Endothelial cell of umbilical vein (primary cell): ENCODE results near the gene PYGB. TPM values are rescaled to one million over a fixed set of nuclear protein-coding genes. Genes with fewer than 3 reads are reported as not detected.

ENCODE experiments used
- BruUV-seq: library from RNA; stranded (reverse); fragments of 400-500 nt; replicated peaks from 2 replicates; lab custom pipeline; 2021; lab: Mats Ljungman, UMichigan
- CTCF ChIA-PET: fragments of 300-600, 350-600 bp; sonication (Branson Sonifier 250); formaldehyde crosslinking; loops from one replicate; lab custom pipeline; 2021; ENCODE audit warnings: antibody characterized with exemption, inconsistent platforms; lab: Charles Lee
- POLR2A ChIA-PET: fragments of 300-600, 350-600 bp; sonication (Branson Sonifier 250); formaldehyde crosslinking; loops from one replicate; lab custom pipeline; 2021; ENCODE audit warnings: antibody characterized with exemption, inconsistent platforms; lab: Charles Lee
- DNase-seq: peaks from one replicate; pipeline ENCODE4 v3.0.0-alpha.2; 2011; ENCODE audit warnings: low read depth, low spot score
- FAIRE-seq: peaks from 2 replicates; lab custom pipeline; 2011; peaks lifted over from hg19 to GRCh38; lab: Jason Lieb, UNC
- H2AFZ ChIP-seq: 2 replicates; pipeline ENCODE4 v1.6.0; 2012; ENCODE audit warnings: low read depth, low read length, control low read depth, inconsistent platforms
- H3K27ac ChIP-seq: 2 replicates; pipeline ENCODE4 v1.5.1; 2011; ENCODE audit warnings: low read depth, mild to moderate bottlenecking, control low read depth, low read length, moderate library complexity; ENCODE audit not compliant: insufficient read depth
- H3K27me3 ChIP-seq, 2 experiments: 2 replicates each; pipeline versions ENCODE4 v1.6.0 to v1.6.1; 2011; ENCODE audit warnings: low read length in 2 of 2, mixed read lengths in 1 of 2; ENCODE audit not compliant: control insufficient read depth in 2 of 2, insufficient read depth in 2 of 2
- H3K36me3 ChIP-seq, 2 experiments: 2 replicates in 1 of 2; 3 replicates in 1 of 2; pipeline ENCODE4 v1.5.1; 2011; ENCODE audit warnings: low read length in 2 of 2, mild to moderate bottlenecking in 1 of 2, moderate library complexity in 1 of 2; ENCODE audit not compliant: control insufficient read depth in 2 of 2, insufficient read depth in 2 of 2; ENCODE audit errors: extremely low read depth in 1 of 2
- H3K4me1 ChIP-seq: 3 replicates; pipeline ENCODE4 v1.5.1; 2011; ENCODE audit warnings: mild to moderate bottlenecking, low read length; ENCODE audit not compliant: control insufficient read depth, insufficient read depth; ENCODE audit errors: extremely low read depth
- H3K4me2 ChIP-seq: 2 replicates; pipeline ENCODE4 v1.6.1; 2011; ENCODE audit warnings: low read length, control low read depth, mixed read lengths; ENCODE audit not compliant: insufficient read depth
- H3K4me3 ChIP-seq, 3 experiments: fragments of 200-600 bp in 1 of 3; sonication (generic), shearing (Covaris generic) in 1 of 3; replicated peaks in 1 of 3; 2 replicates each; pipeline ENCODE4 v1.5.1; 2011 to 2016; ENCODE audit warnings: control low read depth in 3 of 3, low read length in 3 of 3, mild to moderate bottlenecking in 2 of 3, inconsistent platforms in 1 of 3, low read depth in 1 of 3, moderate library complexity in 1 of 3; ENCODE audit not compliant: insufficient read depth in 1 of 3
- H3K79me2 ChIP-seq: 2 replicates; pipeline ENCODE4 v1.6.0; 2012; ENCODE audit warnings: low read length, inconsistent platforms; ENCODE audit not compliant: control insufficient read depth, insufficient read depth
- H3K9ac ChIP-seq: replicated peaks from 2 replicates; pipeline ENCODE3; 2011; ENCODE audit warnings: low read length, control low read depth; ENCODE audit not compliant: insufficient read depth; ENCODE audit errors: extremely low read depth
- H3K9me1 ChIP-seq: replicated peaks from 3 replicates; pipeline ENCODE4 v1.6.0; 2011; ENCODE audit warnings: mild to moderate bottlenecking, low read length; ENCODE audit not compliant: control insufficient read depth, insufficient read depth; ENCODE audit errors: extremely low read depth
- H3K9me3 ChIP-seq: replicated peaks from 2 replicates; pipeline ENCODE4 v1.5.1; 2012; ENCODE audit warnings: low read length, inconsistent platforms; ENCODE audit not compliant: control insufficient read depth, insufficient read depth
- H4K20me1 ChIP-seq: replicated peaks from 2 replicates; pipeline ENCODE3; 2011; ENCODE audit warnings: mild to moderate bottlenecking, low read length; ENCODE audit not compliant: control insufficient read depth, insufficient read depth; ENCODE audit errors: extremely low read depth
- CTCF ChIP-seq, 2 donors: IDR thresholded peaks; 1 replicate in 1 of 2; 2 replicates in 1 of 2; pipeline ENCODE4 v1.5.1; 2011; ENCODE audit warnings: low read length in 2 of 2, mild to moderate bottlenecking in 2 of 2, moderate library complexity in 2 of 2, control low read depth in 1 of 2, inconsistent platforms in 1 of 2, low read depth in 1 of 2; ENCODE audit not compliant: insufficient read depth in 1 of 2; ENCODE audit errors: extremely low read depth in 1 of 2
- EZH2 ChIP-seq: IDR thresholded peaks from 2 replicates; pipeline ENCODE4 v1.6.1; 2012; ENCODE audit warnings: borderline replicate concordance, low read depth, mild to moderate bottlenecking, moderate library complexity, low read length, inconsistent platforms; ENCODE audit not compliant: severe bottlenecking
- JUN ChIP-seq: IDR thresholded peaks from 2 replicates; pipeline ENCODE4 v1.6.1; 2011; ENCODE audit warnings: borderline replicate concordance, low read depth; ENCODE audit not compliant: insufficient read length, insufficient read depth
- MAX ChIP-seq: IDR thresholded peaks from 2 replicates; pipeline ENCODE4 v1.6.1; 2011; ENCODE audit not compliant: insufficient read depth, insufficient read length
- dilution Hi-C: fragments of 300-500 bp; cut with MboI; formaldehyde crosslinking; loops from one replicate; pipeline ENCODE4 v1.15.0; 2019; ENCODE audit warnings: low sequenced_read_pairs; ENCODE audit not compliant: extremely low pct_ligation_motif_present
- intact Hi-C: fragments of 100-400 bp; cut with micrococcal nuclease; formaldehyde crosslinking; loops from one replicate; pipeline ENCODE4 v1.10.0; 2022
- polyA plus RNA-seq, 4 experiments: library from polyadenylated mRNA; depleted of rRNA in 3 of 4; stranded (reverse) in 3 of 4; unstranded in 1 of 4; fragments of >200 nt; gene quantifications; 2 replicates each; pipeline versions ENCODE4 v1.2.1 to v1.2.3, GENCODE V29; 2011 to 2012; ENCODE audit warnings: missing spikeins in 1 of 4
- total RNA-seq: library from RNA; stranded (reverse); gene quantifications from 2 replicates; pipeline ENCODE4 v1.2.3, GENCODE V29; 2021

The PYGB gene
- total and polyA plus RNA-seq, 2 donors (not counting 3 experiments of a cell fraction or from before 2014, with no cell fraction given): 36.1 to 60.2 TPM

DNA sequence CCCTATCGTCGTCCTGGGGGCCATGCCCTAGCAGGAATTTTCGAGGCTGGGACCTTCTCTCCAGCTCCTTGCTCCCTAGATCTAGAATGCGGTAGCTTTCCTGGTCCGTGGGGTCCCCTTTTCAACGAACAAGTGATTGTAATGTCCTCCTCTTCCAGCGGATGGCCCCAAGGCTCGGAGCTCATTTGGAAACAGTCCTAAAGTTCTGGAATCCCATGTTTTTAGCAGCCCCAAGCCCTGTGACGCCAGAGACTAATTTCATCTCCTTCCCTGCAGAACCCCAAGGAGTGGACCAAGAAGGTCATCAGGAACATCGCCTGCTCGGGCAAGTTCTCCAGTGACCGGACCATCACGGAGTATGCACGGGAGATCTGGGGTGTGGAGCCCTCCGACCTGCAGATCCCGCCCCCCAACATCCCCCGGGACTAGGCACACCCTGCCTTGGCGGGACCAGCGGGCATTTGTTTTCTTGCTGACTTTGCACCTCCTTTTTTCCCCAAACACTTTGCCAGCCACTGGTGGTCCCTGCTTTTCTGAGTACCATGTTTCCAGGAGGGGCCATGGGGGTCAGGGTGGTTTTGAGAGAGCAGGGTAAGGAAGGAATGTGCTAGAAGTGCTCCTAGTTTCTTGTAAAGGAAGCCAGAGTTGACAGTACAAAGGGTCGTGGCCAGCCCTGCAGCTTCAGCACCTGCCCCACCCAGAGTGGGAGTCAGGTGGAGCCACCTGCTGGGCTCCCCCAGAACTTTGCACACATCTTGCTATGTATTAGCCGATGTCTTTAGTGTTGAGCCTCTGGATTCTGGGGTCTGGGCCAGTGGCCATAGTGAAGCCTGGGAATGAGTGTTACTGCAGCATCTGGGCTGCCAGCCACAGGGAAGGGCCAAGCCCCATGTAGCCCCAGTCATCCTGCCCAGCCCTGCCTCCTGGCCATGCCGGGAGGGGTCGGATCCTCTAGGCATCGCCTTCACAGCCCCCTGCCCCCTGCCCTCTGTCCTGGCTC, 48.5 kb downstream of the PYGB start:
- no peaks in the 10 kb centered on the region for H4K20me1 ChIP-seq
- peaks cover 3 to 5% of the 10 kb centered on the region in 2 experiments for H3K36me3 ChIP-seq
- intact Hi-C loops: loop anchor here (1.0 kb wide), 1 partner anchor 301 kb away; no protein-coding TSS in a partner anchor
- BruUV-seq: no TSS peak
- ChIA-PET CTCF (interaction anchor here (1.0 to 5.0 kb wide), 5 partner anchors 13 to 102 kb away, joined by 3 to 104 read pairs (median 5); no protein-coding TSS in a partner anchor), POLR2A (no interaction called here)
- no peak overlapping the region for H3K9ac ChIP-seq
- H3K4me3 ChIP-seq: no peak overlapping the region
- no peaks in the 10 kb centered on the region for H3K4me1 ChIP-seq
- no peaks in the 10 kb centered on the region for H3K79me2 ChIP-seq
- no peak overlapping the region for H3K4me2 ChIP-seq
- H3K9me3 ChIP-seq: no peaks in the 10 kb centered on the region
- dilution Hi-C loops: no loop called here
- H3K27ac ChIP-seq: no peak overlapping the region
- TF ChIP-seq EZH2 (no peak), MAX (no peak), CTCF (IDR thresholded peaks at IDR 0.05; ENCODE audit: extremely low read depth in 1 of 2, insufficient read depth in 1 of 2, low read depth in 1 of 2, low read length in 2 of 2) (peak; percentile 20 to 39), JUN (no peak)
- H2AFZ ChIP-seq: no peak overlapping the region
- H3K9me1 ChIP-seq: no peaks in the 10 kb centered on the region
- no peaks in the 10 kb centered on the region for H3K27me3 ChIP-seq
- FAIRE-seq (no peak), DNase-seq (no peak)
